ENCODE measurements around the gene FAM237A. TPM values are rescaled to one million over a fixed set of nuclear protein-coding genes. Genes with fewer than 3 reads are reported as not detected.

The FAM237A gene
- total and polyA plus RNA-seq, 9 of the 15 experiments (the other 6 are each of a cell fraction or from before 2014, with no cell fraction given) = not detected

DNA sequence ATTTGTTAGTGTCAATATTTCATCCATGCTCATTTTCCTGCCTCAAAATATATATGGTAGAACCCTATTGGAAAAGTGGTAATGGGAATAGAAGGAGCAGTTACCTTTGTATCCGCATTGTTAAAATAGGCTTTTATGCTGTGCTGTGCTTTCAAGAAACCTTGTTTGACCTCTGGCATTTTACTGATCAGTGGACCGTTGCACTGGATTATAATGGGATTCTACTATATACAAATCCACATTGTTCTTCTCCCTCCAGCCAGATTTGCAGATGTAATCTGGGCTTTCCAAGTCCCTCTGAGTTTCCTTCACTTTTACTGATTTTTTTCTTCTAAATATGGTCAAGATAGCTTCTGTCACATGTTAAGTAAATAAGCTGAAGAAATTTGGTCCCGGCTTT, 23.3 kb upstream of the FAM237A start (continued):
- TF ChIP-seq ZNF592 (IDR thresholded peaks at IDR 0.05) (no peak), ZNF778 (CRISPR knock-in tag; IDR thresholded peaks at IDR 0.05) (no peak)
- TF ChIP-seq, protein P1, sequence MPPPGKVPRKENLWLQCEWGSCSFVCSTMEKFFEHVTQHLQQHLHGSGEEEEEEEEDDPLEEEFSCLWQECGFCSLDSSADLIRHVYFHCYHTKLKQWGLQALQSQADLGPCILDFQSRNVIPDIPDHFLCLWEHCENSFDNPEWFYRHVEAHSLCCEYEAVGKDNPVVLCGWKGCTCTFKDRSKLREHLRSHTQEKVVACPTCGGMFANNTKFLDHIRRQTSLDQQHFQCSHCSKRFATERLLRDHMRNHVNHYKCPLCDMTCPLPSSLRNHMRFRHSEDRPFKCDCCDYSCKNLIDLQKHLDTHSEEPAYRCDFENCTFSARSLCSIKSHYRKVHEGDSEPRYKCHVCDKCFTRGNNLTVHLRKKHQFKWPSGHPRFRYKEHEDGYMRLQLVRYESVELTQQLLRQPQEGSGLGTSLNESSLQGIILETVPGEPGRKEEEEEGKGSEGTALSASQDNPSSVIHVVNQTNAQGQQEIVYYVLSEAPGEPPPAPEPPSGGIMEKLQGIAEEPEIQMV (tag; conservative IDR thresholded peaks at IDR 0.05; ENCODE audit: low read depth) = no peak

GRCh38 chr2:206626108-206626507, 16.2 kb upstream of the FAM237A start:
- FAIRE-seq = no peak
- no peak for DNase-seq (ENCODE audit: extremely low read depth in 1 of 4, low spot score in 3 of 4)
- ChIA-PET CTCF (ENCODE audit: low intra/inter-chr PET ratio) (no interaction called here), POLR2A (no interaction called here)
- H4K20me1 ChIP-seq (replicated peaks; ENCODE audit: control insufficient read depth, insufficient read depth, low read length) = no peaks in the 10 kb centered on the region
- WGBS (ENCODE audit: insufficient coverage, low coverage, missing lambda C conversion rate) = 0% methylated on average over 2 of the region's 2 CpGs
- ATAC-seq = no peak
- no peak overlapping the region for H3K9ac ChIP-seq (ENCODE audit: insufficient read depth in 1 of 2, low read depth in 2 of 2, low read length in 2 of 2)
- no peak overlapping the region for H3K4me3 ChIP-seq
- H3K27me3 ChIP-seq (ENCODE audit: control insufficient read depth in 2 of 2, insufficient read depth in 2 of 2, low read length in 2 of 2) = no peaks in the 10 kb centered on the region
- intact Hi-C loops (cut with micrococcal nuclease) (no loop called here), in situ Hi-C loops (cut with MboI) (no loop called here)
- H3K27ac ChIP-seq (ENCODE audit: extremely low read depth, low read depth, low read length) = no peak overlapping the region
- H3K9me3 ChIP-seq (replicated peaks; ENCODE audit: control insufficient read depth, insufficient read depth, low read depth, low read length) = no peaks in the 10 kb centered on the region
- H2AFZ ChIP-seq (ENCODE audit: low read depth, low read length) = no peak overlapping the region
- H3K36me3 ChIP-seq (ENCODE audit: control insufficient read depth, insufficient read depth, low read length) = no peaks in the 10 kb centered on the region
- H3K9me1 ChIP-seq (ENCODE audit: control insufficient read depth, insufficient read depth, low read length) = no peaks in the 10 kb centered on the region
- H3K4me1 ChIP-seq (replicated peaks in 1 of 2; ENCODE audit: control insufficient read depth in 2 of 2, insufficient read depth in 2 of 2, low read length in 2 of 2) = no peaks in the 10 kb centered on the region
- no TSS peak for BruUV-seq (replicated peaks)
- no peak overlapping the region for H3K4me2 ChIP-seq (ENCODE audit: insufficient read depth, low read length)
- no peaks in the 10 kb centered on the region for H3K79me2 ChIP-seq (ENCODE audit: control insufficient read depth, insufficient read depth, low read length)
- no peak for TF ChIP-seq PRDM10 (IDR thresholded peaks at IDR 0.05; ENCODE audit: partially characterized antibody)
- no peak for TF ChIP-seq ZNF316 (IDR thresholded peaks at IDR 0.05)
- no peak for TF ChIP-seq ZNF644 (tag; IDR thresholded peaks at IDR 0.05; ENCODE audit: low read depth)
- TF ChIP-seq ZSCAN32 (CRISPR knock-in tag; IDR thresholded peaks at IDR 0.05) = no peak
- TF ChIP-seq TCF3 (CRISPR knock-in tag; IDR thresholded peaks at IDR 0.05) = no peak
- TF ChIP-seq XRCC5 (IDR thresholded peaks at IDR 0.05; ENCODE audit: low read depth, low read length) = no peak
- no peak for TF ChIP-seq CC2D1A (IDR thresholded peaks at IDR 0.05)
- no peak for TF ChIP-seq MAFG (tag; conservative IDR thresholded peaks at IDR 0.05)
- TF ChIP-seq KLF16 (IDR thresholded peaks at IDR 0.05) = no peak
- TF ChIP-seq ZNF695 (CRISPR knock-in tag; IDR thresholded peaks at IDR 0.05) = no peak
- TF ChIP-seq ZNF830 (CRISPR knock-in tag; IDR thresholded peaks at IDR 0.05) = no peak
- TF ChIP-seq ZNF134 (CRISPR knock-in tag; conservative IDR thresholded peaks at IDR 0.05) = no peak
